ENCODE measurements around the gene CHURC1.

- TF ChIP-seq POLR2AphosphoS5 (IDR thresholded peaks at IDR 0.05; ENCODE audit: borderline replicate concordance, low read depth, low read length) (no peak), EZH2 (IDR thresholded peaks at IDR 0.05) (no peak), FOXP2 (optimal IDR thresholded peaks at IDR 0.05; ENCODE audit: control extremely low read depth, extremely low read length, insufficient read depth) (no peak)
Observed at GRCh38 chr14:64868379-64868778, 45.9 kb upstream of the CHURC1 start.
